Measurements from ENCODE around the gene C1D.
A peak's percentile ranks its signal among the peaks of the same experiment; 100 is the strongest.
"Not testable (repeated sequence)": the region's sequence is repeated elsewhere in the genome, so short reads cannot be mapped to it uniquely, and the experiment has no call there.

Gene C1D

GRCh38 chr2:68062680-68063387, at the start of gene C1D:
Gene C1D (minus strand): TSS chr2:68063004. CDS start chr2:68047310, 15,694 bp downstream.
- peak; percentile 97 for DNase-seq

GRCh38 chr2:68110102-68110501, 47.3 kb upstream of the C1D start:
- DNase-seq, result no peak

GRCh38 chr2:68108120-68108519, 45.3 kb upstream of the C1D start:
- DNase-seq, result no peak

GRCh38 chr2:68107475-68107874, 44.7 kb upstream of the C1D start:
- no peak for DNase-seq

- no peak for DNase-seq
Measured at GRCh38 chr2:68104111-68104835, 41.5 kb upstream of the C1D start.

GRCh38 chr2:68103709-68104055, 40.9 kb upstream of the C1D start:
- DNase-seq, result no peak

GRCh38 chr2:68103030-68103708, 40.4 kb upstream of the C1D start:
- no peak for DNase-seq

- no peak for DNase-seq
Measured at GRCh38 chr2:68100189-68100588, 37.4 kb upstream of the C1D start.

- DNase-seq, result no peak
Measured at GRCh38 chr2:68099260-68099659, 36.5 kb upstream of the C1D start.

- no peak for DNase-seq
Measured at GRCh38 chr2:68098291-68098797, 35.5 kb upstream of the C1D start.

GRCh38 chr2:68094111-68094510, 31.3 kb upstream of the C1D start:
- DNase-seq, result no peak

GRCh38 chr2:68093634-68094033, 30.8 kb upstream of the C1D start:
- no peak for DNase-seq

GRCh38 chr2:68091439-68092034, 28.7 kb upstream of the C1D start:
- no peak for DNase-seq

GRCh38 chr2:68089961-68090360, 27.2 kb upstream of the C1D start:
- DNase-seq, result no peak

- no peak for DNase-seq
Measured at GRCh38 chr2:68088940-68089339, 26.1 kb upstream of the C1D start.

- DNase-seq, result no peak
Measured at GRCh38 chr2:68086166-68086565, 23.4 kb upstream of the C1D start.

GRCh38 chr2:68083346-68083745, 20.5 kb upstream of the C1D start:
- no peak for DNase-seq

- no peak for DNase-seq
Measured at GRCh38 chr2:68074050-68074449, 11.2 kb upstream of the C1D start.

- not testable (repeated sequence) for DNase-seq
Measured at GRCh38 chr2:68063797-68064646, 1.2 kb upstream of the C1D start.

GRCh38 chr2:68060652-68061051, 2.2 kb downstream of the C1D start:
- DNase-seq, result no peak

GRCh38 chr2:68059784-68060525, 2.8 kb downstream of the C1D start:
- DNase-seq, result no peak
